Heart left ventricle (tissue), 16 donors: Measurements from ENCODE around the gene TMEM223. TPM values are rescaled to one million over a fixed set of nuclear protein-coding genes. Genes with fewer than 3 reads are reported as not detected.
"Not testable (repeated sequence)": the region's sequence is repeated elsewhere in the genome, so short reads cannot be mapped to it uniquely, and the experiment has no call there.

Source experiments
- ATAC-seq, 4 donors: fragments of 200-7000 bp; cut with Tn5 transposase; one replicate each; pipeline ENCODE4 v1.9.1; 2020 to 2022; ENCODE audit warnings: moderate library complexity in 4 of 4, mild to moderate bottlenecking in 3 of 4, moderate number of reproducible peaks in 1 of 4
- DNase-seq, 5 donors: peaks; one replicate each; pipeline ENCODE4 v3.0.0-alpha.2; 2020
- H3K27ac ChIP-seq, 12 donors: fragments of 200-600 bp; sonication (generic) in 4 of 12; one replicate each; pipeline versions ENCODE4 v1.5.0 to v1.8.0; 2016 to 2022; ENCODE audit warnings: mild to moderate bottlenecking in 2 of 12
- H3K27me3 ChIP-seq, 9 donors: fragments of 200-600 bp; sonication (generic) in 2 of 9; one replicate each; pipeline versions ENCODE4 v1.5.1 to v1.8.0; 2016 to 2022; ENCODE audit warnings: mild to moderate bottlenecking in 3 of 9
- H3K36me3 ChIP-seq, 9 donors: fragments of 200-600 bp; sonication (generic) in 2 of 9; one replicate each; pipeline versions ENCODE4 v1.5.0 to v1.8.0; 2018 to 2022; ENCODE audit warnings: mild to moderate bottlenecking in 2 of 9
- H3K4me1 ChIP-seq, 12 donors: fragments of 200-600 bp; sonication (generic) in 4 of 12; one replicate each; pipeline versions ENCODE4 v1.5.0 to v1.8.0; 2016 to 2022; ENCODE audit warnings: mild to moderate bottlenecking in 3 of 12
- H3K4me3 ChIP-seq, 12 donors: fragments of 200-600 bp; sonication (generic) in 4 of 12; one replicate each; pipeline versions ENCODE4 v1.5.0 to v1.8.0; 2017 to 2022; ENCODE audit warnings: mild to moderate bottlenecking in 9 of 12, moderate library complexity in 4 of 12
- H3K9me3 ChIP-seq, 12 donors: fragments of 200-600 bp; sonication (generic) in 4 of 12; one replicate each; pipeline versions ENCODE4 v1.5.0 to v1.8.0; 2016 to 2022; ENCODE audit warnings: mild to moderate bottlenecking in 1 of 12
- CTCF ChIP-seq, 12 donors: fragments of 200-600 bp; sonication (generic) in 4 of 12; IDR thresholded peaks; one replicate each; pipeline versions ENCODE4 v1.5.0 to v1.8.0; 2018 to 2022; ENCODE audit warnings: antibody characterized with exemption in 12 of 12, mild to moderate bottlenecking in 5 of 12
- POLR2A ChIP-seq, 2 donors: fragments of 450-650 bp; IDR thresholded peaks; one replicate each; pipeline ENCODE4 v1.6.1; 2017; ENCODE audit warnings: antibody characterized with exemption in 2 of 2, mild to moderate bottlenecking in 2 of 2, moderate library complexity in 2 of 2
- WGBS, 4 donors: extraction: QIAGEN DNeasy Blood & Tissue Kit in 2 of 4; methylation state at CpG; one replicate each; pipeline versions ENCODE4 v1.1.5 to v1.1.7; 2013 to 2018; 5-methylcytosine and 5-hydroxymethylcytosine counted together
- intact Hi-C, 10 donors: fragments of 100-400 bp; cut with DNase I; formaldehyde crosslinking; loops; one replicate each; pipeline versions ENCODE4 v1.11.1 to v1.14.2; 2022
- polyA plus RNA-seq, 2 donors: library from polyadenylated mRNA; stranded (reverse); fragments of 200-250 nt; gene quantifications; one replicate each; pipeline ENCODE4 v1.2.3, GENCODE V29; 2013
- total RNA-seq, 9 donors: library from RNA; depleted of rRNA in 2 of 9; stranded (reverse); fragments of >200 nt in 2 of 9; fragmentation: NEBNext Ultra II Directional in 3 of 9; extraction: Animal tissue kit (Norgen Biotek cat#: 25700) in 3 of 9; gene quantifications; one replicate each; pipeline versions ENCODE4 v1.1.0 to v1.2.4, GENCODE V29; 2016 to 2023
- donor health status: ischemic (EF 13 %, LVEDD 7.1; RV severe dilation, severe dysfunction).
- donor health status: healthy with polysubstance abuse.
- donor health status: DM: no; HTN: yes; CAD: no.
- donor health status: DM: no; HTN: no; CAD: no.
- donor health status: ischemic (EF 25% LVEDD 6.9; RV normal size, moderate dysfunction).
- donor health status: ischemic (EF 25% LVEDD 5.7; RV mildly dilated, moderate dysfunction).
- donor health status: healthy.
- donor health status: DM: yes; HTN: yes; CAD: no.
- donor health status: ischemic (EF 35%, LVEDD 5.7; RV mildly dilated, moderate dysfunction).
- donor health status: nonischemic (EF 11% LVEDD 7.7; RV severe dilation, severe dysfunction).
- donor health status: DM: yes; HTN: yes; CAD: no.
- donor health status: PGD.
- donor health status: ischemic (EF 29% LVEDD 5.4; RV normal size, mild dysfunction).
- donor health status: nonischemic (EF 23%, LVEDD 6.1; RV moderate dilation, normal function).

Gene TMEM223
- total and polyA plus RNA-seq, 11 donors: 19.0 to 55.6 (median 26.3) TPM

- no peaks in the 10 kb centered on the region for H3K27me3 ChIP-seq
- WGBS, 4 donors: 0 to 1% (median 1%) methylated on average over 21 to 33 of the region's 33 CpGs
- ATAC-seq: peak in 2 of 4 donors; percentile 0
- peak in 2 of 5 donors; percentile 22 to 35 for DNase-seq
- TF ChIP-seq CTCF (IDR thresholded peaks at IDR 0.05): no peak
- no peak for TF ChIP-seq POLR2A (IDR thresholded peaks at IDR 0.05)
- peaks cover 0 to 66% (median 57%) of the 10 kb centered on the region in 9 donors for H3K36me3 ChIP-seq
- no peaks in the 10 kb centered on the region for H3K9me3 ChIP-seq
- H3K4me1 ChIP-seq: peaks cover 10 to 42% (median 29%) of the 10 kb centered on the region in 12 donors
- H3K4me3 ChIP-seq: peak overlapping the region; percentile 53 to 99 (median 93)
- peak overlapping the region; percentile 87 to 98 (median 95) for H3K27ac ChIP-seq
- intact Hi-C loops: loop anchor here in 5 of 10 donors (1.0 to 5.0 kb wide), 2 partner anchors 26 to 39 kb away; partner anchors contain the start of genes TMEM223 (in 4 of the 5) and NXF1 (in 1 of the 5)
These were observed 39.2 kb upstream of the TMEM223 start for GRCh38 chr11:62830904-62831519.

DNA sequence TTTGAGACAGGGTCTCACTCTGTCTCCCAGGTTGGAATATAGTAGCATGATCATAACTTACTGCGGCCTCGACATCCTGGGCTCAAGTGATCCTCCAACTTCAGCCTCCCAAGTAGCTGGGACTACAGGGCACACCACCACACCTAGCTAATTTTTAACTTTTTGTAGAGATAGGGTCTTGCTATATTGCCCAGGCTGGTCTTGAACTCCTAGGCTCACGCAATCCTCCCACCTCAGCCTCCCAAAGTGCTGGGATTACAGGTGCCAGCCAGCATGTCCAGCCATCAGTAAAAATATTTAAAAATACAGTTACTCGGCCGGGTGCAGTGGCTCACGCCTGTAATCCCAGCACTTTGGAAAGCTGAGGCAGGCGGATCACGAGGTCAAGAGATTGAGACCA lies 36.3 kb upstream of the TMEM223 start:
- WGBS, 4 donors: 94 to 97% (median 95%) methylated on average over 8 of the region's 8 CpGs
- intact Hi-C loops, H3K9me3 ChIP-seq, H3K27me3 ChIP-seq, H3K27ac ChIP-seq, DNase-seq, H3K4me3 ChIP-seq, ATAC-seq: not testable (repeated sequence)
- Histone ChIP-seq H3K4me1 (peaks cover 10 to 34% (median 25%) of the 10 kb centered on the region in 12 donors), H3K36me3 (peaks cover 3 to 70% (median 58%) of the 10 kb centered on the region in 9 donors)

GRCh38 chr11:62823677-62824076 lies 31.9 kb upstream of the TMEM223 start:
- DNase-seq (no peak), ATAC-seq (no peak)
- Histone ChIP-seq H3K27me3 (no peaks in the 10 kb centered on the region), H3K27ac (no peak overlapping the region), H3K4me1 (peaks cover 0 to 8% (median 0%) of the 10 kb centered on the region in 12 donors), H3K9me3 (no peaks in the 10 kb centered on the region), H3K36me3 (peaks cover 5 to 99% (median 96%) of the 10 kb centered on the region in 9 donors), H3K4me3 (no peak overlapping the region)
- WGBS, 4 donors: 89 to 100% (median 93%) methylated on average over 3 of the region's 3 CpGs
- intact Hi-C loops: no loop called here
- TF ChIP-seq POLR2A (IDR thresholded peaks at IDR 0.05) (no peak), CTCF (IDR thresholded peaks at IDR 0.05) (no peak)

- peaks cover 0 to 26% (median 0%) of the 10 kb centered on the region in 12 donors for H3K4me1 ChIP-seq
- ATAC-seq: no peak
- intact Hi-C loops: no loop called here
- H3K36me3 ChIP-seq: peaks cover 0 to 90% (median 84%) of the 10 kb centered on the region in 9 donors
- TF ChIP-seq CTCF (IDR thresholded peaks at IDR 0.05): no peak
- no peak for TF ChIP-seq POLR2A (IDR thresholded peaks at IDR 0.05)
- no peaks in the 10 kb centered on the region for H3K27me3 ChIP-seq
- no peak for DNase-seq
- no peak overlapping the region for H3K4me3 ChIP-seq
- peak overlapping the region in 1 of 12 donors; percentile 87 for H3K27ac ChIP-seq
- 91 to 94% (median 93%) methylated on average over 4 of the region's 4 CpGs for WGBS, 4 donors
- H3K9me3 ChIP-seq: no peaks in the 10 kb centered on the region
These were observed 25.3 kb upstream of the TMEM223 start for GRCh38 chr11:62817129-62817528.
